Progenitor cell of endocrine pancreas (in vitro differentiated cells): Measurements from ENCODE around the gene MTA3. TPM values are rescaled to one million over a fixed set of nuclear protein-coding genes. Genes with fewer than 3 reads are reported as not detected.
"Not testable (repeated sequence)": the region's sequence is repeated elsewhere in the genome, so short reads cannot be mapped to it uniquely, and the experiment has no call there.

Experiments used
- DNase-seq: peaks from one replicate; pipeline ENCODE4 v3.0.0; 2021; ENCODE audit warnings: low spot score; ENCODE audit not compliant: unreplicated experiment
- H3K27ac Mint-ChIP-seq: 2 replicates; pipeline ENCODE4 v1.8.0; 2021; ENCODE audit warnings: mild to moderate bottlenecking, moderate library complexity, mixed read lengths
- H3K27me3 Mint-ChIP-seq: 2 replicates; pipeline ENCODE4 v1.8.0; 2021; ENCODE audit warnings: mixed read lengths
- H3K36me3 Mint-ChIP-seq: 2 replicates; pipeline ENCODE4 v1.8.0; 2022; ENCODE audit warnings: mixed read lengths; ENCODE audit not compliant: insufficient read depth
- H3K4me1 Mint-ChIP-seq: 2 replicates; pipeline ENCODE4 v1.8.0; 2021; ENCODE audit warnings: low read depth, mixed read lengths
- H3K4me3 Mint-ChIP-seq: 2 replicates; pipeline ENCODE4 v1.8.0; 2021; ENCODE audit warnings: low read depth, mild to moderate bottlenecking, moderate library complexity, mixed read lengths
- H3K9me3 Mint-ChIP-seq: 2 replicates; pipeline ENCODE4 v1.8.0; 2021; ENCODE audit warnings: low read depth, mixed read lengths
- CTCF ChIP-seq: fragments of 200-600 bp; sonication (generic); IDR thresholded peaks from one replicate; pipeline ENCODE4 v1.5.0; 2021; ENCODE audit warnings: antibody characterized with exemption, mild to moderate bottlenecking; ENCODE audit not compliant: unreplicated experiment
- total RNA-seq: library from RNA; stranded (reverse); gene quantifications from 2 replicates; pipeline ENCODE4 v1.2.1, GENCODE V29; 2021

MTA3 gene
- total RNA-seq, 1 donor from 2014 or later, result 96.0 TPM

GRCh38 chr2:42639340-42640077 lies 71.1 kb downstream of the MTA3 start:
- H3K9me3 Mint-ChIP-seq, result no peaks in the 10 kb centered on the region
- no peak for DNase-seq
- peaks cover 3% of the 10 kb centered on the region for H3K36me3 Mint-ChIP-seq
- no peak overlapping the region for H3K27ac Mint-ChIP-seq
- H3K27me3 Mint-ChIP-seq, result no peaks in the 10 kb centered on the region
- peaks cover 7% of the 10 kb centered on the region for H3K4me1 Mint-ChIP-seq
- no peak for TF ChIP-seq CTCF
- no peak overlapping the region for H3K4me3 Mint-ChIP-seq

- H3K27ac Mint-ChIP-seq, result no peak overlapping the region
- H3K27me3 Mint-ChIP-seq, result no peaks in the 10 kb centered on the region
- no peaks in the 10 kb centered on the region for H3K9me3 Mint-ChIP-seq
- no peak for DNase-seq
- no peak for TF ChIP-seq CTCF
- peaks cover 9% of the 10 kb centered on the region for H3K36me3 Mint-ChIP-seq
- peaks cover 7% of the 10 kb centered on the region for H3K4me1 Mint-ChIP-seq
- no peak overlapping the region for H3K4me3 Mint-ChIP-seq
Observed at GRCh38 chr2:42640261-42640660, 71.8 kb downstream of the MTA3 start.

GRCh38 chr2:42642371-42642770 lies 73.9 kb downstream of the MTA3 start:
- peaks cover 20% of the 10 kb centered on the region for H3K36me3 Mint-ChIP-seq
- not testable (repeated sequence) for H3K27ac Mint-ChIP-seq, H3K4me1 Mint-ChIP-seq, H3K27me3 Mint-ChIP-seq, H3K9me3 Mint-ChIP-seq, H3K4me3 Mint-ChIP-seq, DNase-seq

- Mint-ChIP-seq H3K27ac (no peak overlapping the region), H3K4me3 (no peak overlapping the region), H3K9me3 (no peaks in the 10 kb centered on the region), H3K27me3 (no peaks in the 10 kb centered on the region), H3K4me1 (no peaks in the 10 kb centered on the region), H3K36me3 (peaks cover 24% of the 10 kb centered on the region)
- DNase-seq, result no peak
- TF ChIP-seq CTCF, result no peak
Observed at GRCh38 chr2:42645551-42645950, 77.1 kb downstream of the MTA3 start.

- Mint-ChIP-seq H3K9me3 (no peaks in the 10 kb centered on the region), H3K27me3 (no peaks in the 10 kb centered on the region), H3K27ac (no peak overlapping the region), H3K36me3 (peaks cover 21% of the 10 kb centered on the region), H3K4me3 (no peak overlapping the region), H3K4me1 (peaks cover 2% of the 10 kb centered on the region)
- TF ChIP-seq CTCF, result no peak
- DNase-seq, result no peak
Observed at GRCh38 chr2:42648796-42649195, 80.4 kb downstream of the MTA3 start.

- no peaks in the 10 kb centered on the region for H3K9me3 Mint-ChIP-seq
- no peaks in the 10 kb centered on the region for H3K27me3 Mint-ChIP-seq
- H3K4me1 Mint-ChIP-seq, result peaks cover 4% of the 10 kb centered on the region
- peaks cover 15% of the 10 kb centered on the region for H3K36me3 Mint-ChIP-seq
- no peak overlapping the region for H3K27ac Mint-ChIP-seq
- no peak for DNase-seq
- TF ChIP-seq CTCF, result no peak
- no peak overlapping the region for H3K4me3 Mint-ChIP-seq
Observed at GRCh38 chr2:42651057-42651456, 82.6 kb downstream of the MTA3 start.
